ENCODE measurements around the gene MYL7.

GRCh38 chr7:44143646-44144250, 2.6 kb upstream of the MYL7 start:
- TF ChIP-seq PPARA (CRISPR knock-in tag; IDR thresholded peaks at IDR 0.05; ENCODE audit: borderline replicate concordance) (no peak), GLIS3 (CRISPR knock-in tag; IDR thresholded peaks at IDR 0.05) (no peak), ZFP3 (CRISPR knock-in tag; IDR thresholded peaks at IDR 0.05) (no peak), CSDC2 (CRISPR knock-in tag; IDR thresholded peaks at IDR 0.05) (no peak)

All from SK-N-SH treated with all-trans-retinoic acid at 6 μM for 48 hours (cell line).